MV-4-11 (cell line): Measurements from ENCODE around the gene MAGEC3.
"Not testable (repeated sequence)": the region's sequence is repeated elsewhere in the genome, so short reads cannot be mapped to it uniquely, and the experiment has no call there.

Experiments used
- DNase-seq: peaks from one replicate; lab custom pipeline; 2025; lab: John Stamatoyannopoulos, UW

MAGEC3 gene, protein sequence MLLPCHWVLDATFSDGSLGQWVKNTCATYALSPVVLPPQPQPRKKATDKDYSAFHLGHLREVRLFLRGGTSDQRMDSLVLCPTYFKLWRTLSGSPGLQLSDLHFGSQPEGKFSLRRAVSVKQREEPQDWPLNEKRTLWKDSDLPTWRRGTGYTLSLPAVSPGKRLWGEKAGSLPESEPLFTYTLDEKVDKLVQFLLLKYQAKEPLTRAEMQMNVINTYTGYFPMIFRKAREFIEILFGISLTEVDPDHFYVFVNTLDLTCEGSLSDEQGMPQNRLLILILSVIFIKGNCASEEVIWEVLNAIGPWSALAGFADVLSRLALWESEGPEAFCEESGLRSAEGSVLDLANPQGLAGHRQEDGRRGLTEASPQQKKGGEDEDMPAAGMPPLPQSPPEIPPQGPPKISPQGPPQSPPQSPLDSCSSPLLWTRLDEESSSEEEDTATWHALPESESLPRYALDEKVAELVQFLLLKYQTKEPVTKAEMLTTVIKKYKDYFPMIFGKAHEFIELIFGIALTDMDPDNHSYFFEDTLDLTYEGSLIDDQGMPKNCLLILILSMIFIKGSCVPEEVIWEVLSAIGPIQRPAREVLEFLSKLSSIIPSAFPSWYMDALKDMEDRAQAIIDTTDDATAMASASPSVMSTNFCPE

DNA sequence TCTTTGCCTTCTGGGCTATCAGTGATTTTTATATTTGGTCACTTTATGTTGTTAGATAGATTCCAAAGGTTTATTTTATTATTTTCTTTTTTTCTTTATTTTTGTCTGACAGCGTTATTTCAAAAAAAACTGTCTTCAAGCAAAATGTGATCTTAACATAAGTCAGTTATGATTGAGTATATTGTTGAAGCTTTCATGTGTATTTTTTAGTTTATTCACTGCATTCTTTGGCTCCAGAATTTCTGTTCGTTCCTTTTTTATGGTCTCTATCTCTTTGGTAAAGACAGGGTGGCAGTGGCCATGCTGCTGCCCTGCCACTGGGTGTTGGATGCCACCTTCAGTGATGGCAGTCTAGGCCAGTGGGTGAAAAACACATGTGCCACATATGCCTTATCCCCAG is at the start of gene MAGEC3:
TSS of gene MAGEC3 (plus strand) at position 301 of the 400 bp plus-strand sequence. CDS start at position 301, 0 bp downstream.
- DNase-seq = no peak

DNA sequence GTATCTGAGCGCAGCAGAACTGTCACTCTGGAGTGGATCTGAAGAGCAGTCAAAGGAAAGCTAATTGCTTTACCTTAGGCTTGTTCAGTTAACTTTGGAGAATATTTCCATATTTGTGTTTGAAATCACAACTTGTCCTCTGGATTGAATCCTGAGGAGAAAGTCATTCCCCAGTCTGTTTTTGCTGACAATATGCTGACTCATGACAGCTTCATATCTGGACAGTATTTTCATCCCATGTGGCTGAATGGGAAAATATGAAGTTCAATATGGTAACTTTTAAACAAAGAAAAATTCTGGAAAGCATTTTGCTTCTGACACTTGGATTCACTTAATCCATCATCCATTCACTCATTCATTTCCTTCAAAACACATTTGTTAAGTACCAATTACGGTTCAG is 46.3 kb upstream of the MAGEC3 start:
- DNase-seq = no peak

DNA sequence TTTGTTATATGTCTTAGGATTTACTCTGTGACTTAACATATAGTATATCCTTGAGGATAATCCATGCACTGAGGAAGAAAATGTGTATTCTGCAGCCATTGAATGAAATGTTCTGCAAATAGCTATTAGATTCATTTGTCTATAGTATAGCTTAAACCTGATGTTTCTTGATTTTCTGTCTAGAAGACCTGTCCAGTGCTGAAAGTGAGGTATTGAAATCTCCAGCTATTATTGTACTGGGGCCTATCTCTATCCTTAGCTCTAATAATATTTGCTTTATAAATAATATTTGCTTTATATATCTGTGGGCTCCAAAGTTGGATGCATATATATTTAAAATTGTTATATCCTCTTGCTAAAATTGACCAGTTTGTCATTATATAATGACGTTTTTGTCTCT is 26.7 kb upstream of the MAGEC3 start:
- no peak for DNase-seq

DNA sequence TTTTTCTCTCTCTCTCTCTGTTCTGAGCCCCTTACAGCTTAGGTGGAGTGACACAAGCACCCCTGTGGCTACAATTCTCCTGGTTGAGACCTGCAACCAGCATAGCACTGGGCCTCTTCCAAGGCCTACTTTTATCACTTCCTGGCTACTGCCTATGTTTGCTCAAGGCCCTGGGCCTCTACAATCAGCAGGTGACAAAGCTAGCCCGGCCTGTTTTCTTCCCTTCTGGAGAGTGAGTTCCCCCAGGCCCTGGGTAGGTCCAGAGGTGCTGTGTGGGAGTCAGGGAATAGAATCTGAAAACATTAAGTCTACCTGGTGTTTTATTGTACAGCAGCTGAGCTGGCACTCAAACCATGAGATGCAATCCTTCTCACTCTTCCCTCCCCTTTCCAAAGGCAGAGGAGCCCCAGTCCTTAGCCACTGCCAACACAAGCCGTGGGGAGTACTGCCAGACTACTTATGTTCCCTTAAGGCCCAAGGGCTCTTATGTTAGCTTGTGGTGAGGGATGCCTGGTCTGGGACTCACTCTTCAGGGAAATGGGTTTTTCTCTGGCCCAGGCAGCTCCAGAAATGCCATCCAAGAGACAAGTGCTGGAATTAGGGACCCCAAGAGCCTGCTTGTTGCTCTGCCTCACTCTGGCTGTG is 23.8 kb upstream of the MAGEC3 start:
- no peak for DNase-seq

DNA sequence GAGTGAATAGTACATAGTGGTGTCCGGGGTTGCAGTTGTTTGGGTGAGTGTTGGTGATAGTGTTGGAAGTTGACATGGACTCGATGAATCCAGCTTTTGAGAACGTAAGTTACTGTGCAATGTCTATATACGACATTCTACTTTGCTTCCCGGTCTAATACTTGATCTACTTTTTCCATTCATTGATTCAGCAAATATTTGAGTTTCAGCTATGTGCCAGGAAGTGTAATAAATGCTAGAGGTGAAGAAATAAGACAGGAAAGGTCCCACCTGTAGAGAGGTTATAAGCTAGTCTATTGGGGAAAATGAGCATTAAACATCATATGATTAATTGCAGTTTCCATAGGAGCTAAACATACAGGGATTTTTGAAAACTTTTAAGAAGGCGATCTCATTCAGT is 22.2 kb upstream of the MAGEC3 start:
- no peak for DNase-seq

DNA sequence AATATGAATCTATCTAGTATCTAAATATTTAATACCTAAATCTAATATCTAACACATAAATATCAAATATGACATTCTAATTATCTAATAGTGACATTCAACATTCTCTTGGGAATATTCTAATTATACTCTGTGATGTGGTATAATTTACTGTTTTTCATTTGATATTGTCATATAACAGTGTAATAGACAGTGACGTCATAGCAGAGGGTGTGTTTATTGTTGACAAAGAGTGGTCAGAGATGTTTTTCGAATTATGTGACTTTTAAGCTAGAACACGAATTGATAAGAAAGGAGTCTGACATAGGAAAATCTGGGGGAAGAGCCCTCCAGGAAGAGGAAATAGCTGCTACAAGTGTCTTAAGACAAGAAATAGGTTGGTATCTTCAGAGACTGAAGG is 5.9 kb upstream of the MAGEC3 start:
- no peak for DNase-seq

DNA sequence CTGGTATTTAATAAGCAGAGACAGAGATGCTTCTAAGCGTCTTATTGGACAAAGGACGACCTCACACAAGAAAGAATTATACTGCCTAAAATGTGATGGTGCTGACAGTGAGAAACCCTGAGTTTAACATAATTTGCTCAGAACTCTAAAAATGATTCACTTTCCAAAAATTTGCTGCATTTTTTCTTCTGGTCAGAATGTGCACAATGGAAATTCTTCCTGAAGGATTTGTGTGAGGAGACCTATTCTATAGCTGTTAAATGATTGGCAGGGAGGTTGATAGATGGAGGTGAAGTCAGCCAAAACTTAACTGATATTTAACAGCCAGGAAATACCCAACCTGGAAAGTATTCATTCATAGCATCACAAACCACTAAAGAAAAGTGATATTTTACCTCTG is 1.7 kb downstream of the MAGEC3 start:
- no peak for DNase-seq

DNA sequence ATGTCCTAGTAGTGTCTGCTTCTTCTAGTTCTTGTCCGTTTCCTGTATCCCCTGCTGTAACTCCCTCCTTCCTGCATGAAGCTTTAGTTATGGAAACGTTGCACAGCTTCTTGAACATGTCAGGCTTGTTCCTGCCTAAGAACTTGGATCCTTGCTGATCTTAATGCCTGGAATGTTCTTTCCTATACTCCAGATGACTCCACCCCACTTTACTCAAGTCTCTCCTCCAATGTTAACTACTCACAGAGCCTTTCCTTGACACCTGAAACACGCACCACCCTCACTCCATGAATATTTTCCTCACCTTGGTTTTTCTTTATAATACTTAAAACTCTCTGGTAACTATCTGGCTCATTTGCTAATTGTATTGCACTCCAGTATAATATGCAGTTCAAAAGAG is 19.4 kb downstream of the MAGEC3 start:
- no peak for DNase-seq

DNA sequence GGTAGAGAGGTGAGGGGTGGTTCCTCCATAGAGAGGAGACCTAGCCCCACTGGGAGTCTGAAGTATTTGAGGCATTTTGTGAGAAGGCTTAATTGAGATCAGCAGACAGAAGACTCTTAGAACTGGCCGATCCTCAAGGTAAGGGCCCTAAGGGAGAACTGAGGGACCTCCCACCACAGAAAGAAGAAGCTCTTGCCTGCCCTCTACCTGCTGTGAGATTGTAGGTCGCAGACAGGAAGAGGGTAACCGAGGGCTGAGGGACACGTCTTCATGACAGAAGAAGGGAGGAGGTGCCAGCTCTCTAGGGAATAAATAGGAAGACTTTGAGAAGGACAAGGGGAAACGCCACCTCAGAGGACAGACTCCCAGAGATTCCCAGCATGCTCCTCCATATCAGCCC is 41.5 kb downstream of the MAGEC3 start:
- no peak for DNase-seq

DNA sequence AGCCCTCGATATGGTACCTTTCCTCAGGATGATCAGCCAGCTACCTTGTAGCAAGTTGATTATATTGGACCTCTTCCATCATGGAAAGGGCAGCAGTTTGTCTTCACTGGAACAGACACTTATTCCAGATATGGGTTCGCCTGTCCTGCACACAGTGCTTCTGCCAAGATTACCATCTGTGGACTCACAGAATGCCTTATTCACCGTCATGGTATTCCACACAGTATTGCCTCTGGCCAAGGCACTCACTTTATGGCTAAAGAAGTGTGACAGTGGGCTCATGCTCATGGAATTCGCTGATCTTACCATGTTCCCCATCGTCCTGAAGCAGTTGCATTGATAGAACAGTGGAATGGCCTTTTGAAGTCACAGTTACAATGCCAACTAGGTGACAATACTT is 50.7 kb downstream of the MAGEC3 start:
- DNase-seq = not testable (repeated sequence)

DNA sequence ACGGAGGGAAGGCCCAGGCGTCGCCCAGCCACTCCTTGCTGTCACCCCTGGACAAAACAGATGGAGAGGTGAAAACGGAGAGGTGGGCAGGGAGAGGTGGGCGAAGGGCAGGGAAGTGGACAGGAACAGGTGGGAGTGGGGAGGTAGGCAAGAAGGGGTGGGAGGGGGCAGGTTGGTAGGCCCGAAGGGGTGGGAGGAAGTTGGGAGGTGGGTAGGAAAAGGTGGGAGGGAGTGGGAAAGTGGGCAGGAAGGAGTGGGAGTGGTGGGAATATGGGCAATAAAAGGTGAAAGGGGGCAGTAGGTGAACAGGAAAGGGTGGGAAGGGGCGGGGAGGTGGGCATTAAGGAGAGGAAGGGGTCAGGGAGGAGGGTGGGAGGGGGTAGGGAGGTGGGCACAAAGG is 56.6 kb downstream of the MAGEC3 start:
- DNase-seq = no peak

DNA sequence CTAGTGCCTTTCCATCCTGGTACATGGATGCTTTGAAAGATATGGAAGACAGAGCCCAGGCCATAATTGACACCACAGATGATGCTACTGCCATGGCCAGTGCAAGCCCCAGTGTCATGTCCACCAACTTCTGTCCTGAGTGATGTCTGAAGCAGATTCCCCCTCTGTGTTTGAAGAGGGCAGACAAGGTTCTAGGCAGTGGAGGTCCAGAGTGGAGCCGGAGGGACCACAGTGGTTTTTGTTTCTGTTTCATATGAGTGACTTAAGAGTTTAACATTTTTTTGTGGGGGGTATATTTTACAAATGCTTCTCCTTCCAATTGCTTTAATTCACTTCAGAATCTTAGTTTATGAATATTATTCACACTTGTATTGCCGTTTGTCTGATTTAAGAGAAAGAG is 59.6 kb downstream of the MAGEC3 start:
- DNase-seq = no peak

DNA sequence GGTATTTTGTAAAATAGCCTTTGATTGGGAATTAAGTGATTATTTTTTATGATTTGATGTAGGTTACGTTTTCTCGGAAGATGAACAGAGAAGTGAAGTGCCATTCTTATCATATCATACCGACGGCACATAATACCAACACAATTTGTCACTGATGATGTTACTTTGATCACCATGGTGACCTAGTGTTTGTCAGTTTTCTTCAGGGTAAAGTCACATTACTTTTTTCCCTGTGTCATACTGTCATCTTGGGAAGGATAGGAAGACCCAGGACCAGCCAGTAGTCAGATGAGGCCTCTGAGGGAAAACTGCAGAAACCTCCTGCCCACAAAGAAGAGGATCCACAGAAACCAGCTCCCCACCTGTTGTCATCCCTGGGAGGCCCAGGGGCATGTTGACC is 64.2 kb downstream of the MAGEC3 start:
- no peak for DNase-seq

DNA sequence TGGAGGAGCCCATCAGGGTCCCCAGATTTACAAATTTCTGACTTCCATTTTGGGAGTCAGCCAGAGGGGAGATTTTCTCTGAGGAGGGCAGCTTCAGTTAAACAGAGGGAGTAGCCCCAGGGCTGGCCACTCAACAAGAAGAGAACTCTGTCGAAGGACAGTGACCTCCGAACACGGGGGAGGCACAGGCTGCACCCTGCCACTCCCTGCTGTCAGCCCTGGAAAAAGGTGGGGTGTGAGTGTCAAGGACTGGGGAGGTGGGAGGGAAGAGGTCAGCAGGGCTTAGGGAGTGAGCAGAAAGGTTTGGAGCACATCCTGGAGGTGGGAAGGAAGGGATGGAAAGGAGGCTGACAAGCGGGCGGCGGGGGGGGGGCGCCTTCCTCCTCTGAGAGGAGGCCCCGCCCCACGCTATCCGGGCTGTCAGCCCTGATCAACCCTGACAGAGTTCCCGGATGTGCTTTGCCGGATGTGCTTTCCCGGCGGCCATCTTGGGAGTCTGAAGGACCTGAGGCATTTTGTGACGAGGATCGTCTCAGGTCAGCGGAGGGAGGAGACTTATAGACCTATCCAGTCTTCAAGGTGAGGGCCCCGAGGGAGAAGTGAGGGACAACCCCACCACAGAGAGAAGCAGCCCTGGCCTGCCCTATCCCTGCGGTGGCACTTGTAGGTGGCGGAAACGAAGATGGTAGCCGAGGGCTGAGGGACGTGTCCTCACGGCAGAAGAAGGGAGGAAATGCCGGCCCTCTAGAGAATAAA is 65.5 kb downstream of the MAGEC3 start, which contains the start of gene MAGEC1:
TSS of gene MAGEC1 (plus strand) at position 495 of the 756 bp plus-strand sequence. CDS start 1,179 bp downstream, outside the sequence.
- DNase-seq = no peak

DNA sequence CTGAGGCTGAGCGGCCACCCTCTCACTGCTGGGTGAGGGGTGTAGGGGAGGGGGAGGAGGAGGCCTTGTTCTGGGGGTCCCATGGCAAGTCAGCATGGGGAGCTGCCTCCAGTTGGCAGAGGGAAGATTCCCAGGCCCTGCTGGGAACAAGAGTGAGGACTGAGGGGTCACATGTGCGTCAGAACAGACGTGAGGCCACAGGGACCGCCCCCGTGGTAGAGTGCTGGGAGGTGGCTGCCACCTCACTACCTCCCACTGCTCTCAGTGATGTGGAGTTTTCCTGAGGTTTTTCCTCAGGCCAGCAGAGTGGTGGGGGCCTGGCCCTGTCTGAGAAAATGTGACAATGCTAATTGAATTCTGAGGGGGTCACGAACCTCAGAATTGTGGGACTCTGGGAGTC is 66.1 kb downstream of the MAGEC3 start:
- DNase-seq = no peak

DNA sequence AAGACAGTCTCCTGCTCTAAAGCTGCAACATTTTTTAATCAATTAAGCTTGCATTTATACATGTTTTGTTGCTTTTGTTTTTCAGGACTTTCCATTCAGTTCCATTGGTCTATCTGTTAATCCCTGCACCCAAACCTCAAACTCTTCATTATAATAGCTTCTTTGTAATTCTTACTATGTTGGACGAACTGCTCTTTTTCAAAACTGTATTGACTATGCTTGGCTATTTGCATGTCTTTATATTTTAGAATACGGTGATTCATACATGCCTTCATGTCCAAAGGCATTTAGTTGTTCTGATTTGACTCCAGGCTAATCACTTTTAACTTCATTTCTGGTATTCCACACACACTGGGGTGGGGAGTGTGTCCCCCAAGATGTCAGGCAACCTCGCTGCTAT is 79.7 kb downstream of the MAGEC3 start:
- no peak for DNase-seq

DNA sequence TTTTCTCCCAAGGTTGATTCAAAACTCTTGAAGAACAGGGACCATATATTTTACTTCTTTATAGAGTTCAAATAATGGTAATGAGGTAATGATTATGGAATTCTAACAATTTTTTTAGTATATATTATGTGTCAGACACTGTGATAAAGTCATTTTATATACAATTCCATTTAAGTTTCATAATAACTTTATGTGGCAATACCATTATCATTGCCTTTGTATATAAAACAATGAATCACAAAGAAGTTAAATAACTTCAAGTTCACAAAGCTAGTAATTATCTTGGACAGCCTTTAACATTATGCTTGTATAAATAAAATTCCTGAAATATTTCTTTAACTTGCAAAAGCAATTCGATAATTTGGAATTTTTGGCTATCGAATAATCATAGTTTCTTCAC is 86.2 kb downstream of the MAGEC3 start:
- DNase-seq = no peak

DNA sequence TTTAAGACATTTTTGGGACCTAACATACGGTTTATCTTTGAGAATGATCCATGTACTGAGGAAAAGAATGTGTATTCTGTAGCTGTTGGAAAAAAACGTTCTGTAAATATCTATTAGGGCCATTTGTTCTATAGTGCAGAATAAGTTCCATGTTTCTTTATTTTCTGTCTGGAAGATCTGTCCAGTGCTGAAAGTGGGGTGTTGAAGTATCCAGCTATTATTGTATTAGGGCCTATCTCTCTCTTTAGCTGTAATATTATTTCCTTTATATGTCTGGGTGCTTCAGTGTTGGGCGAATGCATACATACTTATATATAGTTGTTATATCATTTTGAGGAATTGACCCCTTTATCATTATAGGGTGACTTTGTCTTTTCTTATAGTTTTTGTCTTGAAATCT is 90.3 kb downstream of the MAGEC3 start:
- no peak for DNase-seq

DNA sequence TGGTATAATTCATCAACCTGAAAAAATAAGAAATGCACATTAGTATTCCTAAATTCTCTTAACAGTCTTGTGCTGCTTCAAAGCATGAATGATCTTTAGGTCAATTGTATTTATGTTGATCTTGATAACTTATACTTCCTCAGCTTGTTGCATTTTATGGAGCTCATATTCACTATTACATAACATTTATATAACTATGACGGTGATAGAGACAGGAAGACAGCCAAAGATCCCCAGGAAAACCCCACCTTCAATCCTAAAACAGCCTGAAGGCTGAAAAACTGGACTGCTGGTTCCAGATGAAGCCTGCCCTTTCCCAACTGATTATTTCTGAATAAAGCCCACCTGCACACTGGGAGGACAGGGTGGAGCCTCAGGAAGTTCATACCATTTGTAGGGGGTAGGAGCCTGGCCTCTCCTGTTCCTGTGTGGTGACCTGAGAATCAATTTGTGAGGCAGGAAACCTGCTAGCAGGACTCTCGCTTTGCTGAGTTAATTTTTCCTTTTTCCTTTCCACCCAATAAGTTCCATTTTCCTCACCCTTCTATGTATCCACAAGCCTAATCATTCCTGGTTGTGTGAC is 96.0 kb downstream of the MAGEC3 start:
- no peak for DNase-seq

DNA sequence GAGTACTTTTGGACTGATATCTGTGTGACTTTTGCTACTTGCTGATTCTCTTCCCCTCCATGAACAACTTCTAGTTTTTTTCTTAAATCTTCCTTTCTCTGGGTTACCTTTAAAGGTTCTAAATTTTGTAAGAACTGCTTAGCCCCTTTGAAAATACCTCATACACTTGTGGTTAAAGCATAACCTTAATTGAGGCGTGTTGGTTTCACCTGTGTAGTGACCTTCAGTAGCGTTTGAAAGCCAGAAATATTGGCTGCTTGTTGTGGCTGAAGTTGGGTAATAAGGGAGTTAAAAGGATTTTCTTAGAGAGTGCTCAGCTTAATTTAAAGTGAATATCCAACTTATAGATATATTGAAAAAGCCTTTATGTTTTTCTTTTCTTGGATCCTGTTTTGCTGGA is 97.5 kb downstream of the MAGEC3 start:
- DNase-seq = no peak

DNA sequence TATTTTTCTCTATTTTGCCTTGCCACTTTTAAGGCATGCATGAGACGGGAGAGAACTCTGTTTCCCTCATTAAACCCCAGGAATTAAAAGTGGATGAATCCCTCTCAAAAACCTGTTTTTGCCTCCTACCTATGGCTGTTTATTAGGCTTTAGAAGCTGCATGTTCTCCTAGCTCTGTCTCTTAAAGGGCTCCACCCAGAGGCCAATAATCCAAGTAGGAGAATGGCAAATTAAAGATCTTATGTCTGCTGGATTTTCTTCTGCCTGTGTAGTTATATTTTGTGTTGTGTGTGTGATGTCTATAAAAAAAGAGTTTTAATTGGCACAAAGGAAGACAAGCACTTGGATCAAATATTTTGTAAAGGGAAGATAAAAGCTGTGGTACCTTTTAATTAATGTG is 98.0 kb downstream of the MAGEC3 start:
- no peak for DNase-seq

DNA sequence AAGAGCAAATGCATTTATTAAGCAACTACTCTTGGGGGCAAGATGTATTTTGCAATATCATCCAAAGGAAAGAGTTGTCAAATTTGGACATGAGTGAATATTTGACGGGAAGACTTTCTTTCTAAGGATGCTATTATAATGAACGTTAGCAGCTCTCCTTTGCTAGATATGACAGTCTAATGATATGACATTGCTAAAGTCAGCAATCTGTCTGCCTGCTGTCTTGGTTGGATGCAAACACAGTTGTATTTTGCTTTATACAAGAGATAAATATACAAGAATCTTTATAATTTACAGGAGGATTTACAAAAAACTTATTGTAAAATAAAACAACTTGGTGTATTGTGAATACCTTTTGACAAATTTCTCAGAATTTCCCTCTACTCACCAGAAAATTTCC is 103.1 kb downstream of the MAGEC3 start:
- no peak for DNase-seq
